ENCODE results near the gene CCDC92. TPM values are rescaled to one million over a fixed set of nuclear protein-coding genes. Genes with fewer than 3 reads are reported as not detected.

CCDC92 gene
- total RNA-seq, 1 donor from 2014 or later: 55.1 TPM

- H3K9me3 Mint-ChIP-seq: no peaks in the 10 kb centered on the region
- no peak overlapping the region for H3K4me3 Mint-ChIP-seq
- H3K36me3 Mint-ChIP-seq: no peaks in the 10 kb centered on the region
- no peak for DNase-seq (ENCODE audit: low spot score in 2 of 2, unreplicated experiment in 2 of 2)
- no peak overlapping the region for H3K27ac Mint-ChIP-seq
- H3K27me3 Mint-ChIP-seq (ENCODE audit: low read depth): peaks cover 46% of the 10 kb centered on the region
- no peaks in the 10 kb centered on the region for H3K4me1 Mint-ChIP-seq
- TF ChIP-seq, protein P1, sequence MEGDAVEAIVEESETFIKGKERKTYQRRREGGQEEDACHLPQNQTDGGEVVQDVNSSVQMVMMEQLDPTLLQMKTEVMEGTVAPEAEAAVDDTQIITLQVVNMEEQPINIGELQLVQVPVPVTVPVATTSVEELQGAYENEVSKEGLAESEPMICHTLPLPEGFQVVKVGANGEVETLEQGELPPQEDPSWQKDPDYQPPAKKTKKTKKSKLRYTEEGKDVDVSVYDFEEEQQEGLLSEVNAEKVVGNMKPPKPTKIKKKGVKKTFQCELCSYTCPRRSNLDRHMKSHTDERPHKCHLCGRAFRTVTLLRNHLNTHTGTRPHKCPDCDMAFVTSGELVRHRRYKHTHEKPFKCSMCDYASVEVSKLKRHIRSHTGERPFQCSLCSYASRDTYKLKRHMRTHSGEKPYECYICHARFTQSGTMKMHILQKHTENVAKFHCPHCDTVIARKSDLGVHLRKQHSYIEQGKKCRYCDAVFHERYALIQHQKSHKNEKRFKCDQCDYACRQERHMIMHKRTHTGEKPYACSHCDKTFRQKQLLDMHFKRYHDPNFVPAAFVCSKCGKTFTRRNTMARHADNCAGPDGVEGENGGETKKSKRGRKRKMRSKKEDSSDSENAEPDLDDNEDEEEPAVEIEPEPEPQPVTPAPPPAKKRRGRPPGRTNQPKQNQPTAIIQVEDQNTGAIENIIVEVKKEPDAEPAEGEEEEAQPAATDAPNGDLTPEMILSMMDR (IDR thresholded peaks at IDR 0.05; ENCODE audit: unreplicated experiment): no peak
These were observed 81.0 kb downstream of the CCDC92 start for GRCh38 chr12:123891516-123892179.

DNA sequence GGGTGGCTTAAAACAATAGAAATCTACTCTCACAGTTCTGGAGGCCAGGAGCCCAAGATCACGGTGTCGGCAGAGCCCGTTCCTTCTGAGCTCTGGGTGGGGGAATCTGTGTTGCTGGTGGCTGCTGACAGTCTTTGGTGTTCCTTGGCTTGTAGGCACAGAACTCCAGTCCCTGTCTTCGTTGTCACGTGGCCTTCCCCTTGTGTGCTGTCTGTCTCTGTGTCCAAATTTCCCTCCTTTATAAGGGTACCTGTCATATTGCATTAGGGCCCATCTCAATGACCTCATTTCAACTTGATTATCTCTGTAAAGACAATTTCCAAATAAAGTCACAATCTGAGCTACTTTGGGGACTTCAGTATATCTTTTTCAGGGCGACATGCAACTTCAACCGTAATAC is 81.6 kb downstream of the CCDC92 start:
- no peak overlapping the region for H3K4me3 Mint-ChIP-seq
- H3K9me3 Mint-ChIP-seq: no peaks in the 10 kb centered on the region
- no peaks in the 10 kb centered on the region for H3K36me3 Mint-ChIP-seq
- TF ChIP-seq, protein P1 (IDR thresholded peaks at IDR 0.05; ENCODE audit: unreplicated experiment): no peak
- peaks cover 52% of the 10 kb centered on the region for H3K27me3 Mint-ChIP-seq (ENCODE audit: low read depth)
- no peak for DNase-seq (ENCODE audit: low spot score in 2 of 2, unreplicated experiment in 2 of 2)
- H3K27ac Mint-ChIP-seq: no peak overlapping the region
- H3K4me1 Mint-ChIP-seq: no peaks in the 10 kb centered on the region

GRCh38 chr12:123890536-123890902 is 82.1 kb downstream of the CCDC92 start:
- no peak overlapping the region for H3K27ac Mint-ChIP-seq
- H3K27me3 Mint-ChIP-seq (ENCODE audit: low read depth): peaks cover 54% of the 10 kb centered on the region
- TF ChIP-seq, protein P1 (IDR thresholded peaks at IDR 0.05; ENCODE audit: unreplicated experiment): no peak
- H3K4me1 Mint-ChIP-seq: no peaks in the 10 kb centered on the region
- no peak overlapping the region for H3K4me3 Mint-ChIP-seq
- DNase-seq (ENCODE audit: low spot score in 2 of 2, unreplicated experiment in 2 of 2): no peak
- peaks cover under 1% of the 10 kb centered on the region for H3K9me3 Mint-ChIP-seq
- H3K36me3 Mint-ChIP-seq: no peaks in the 10 kb centered on the region

- DNase-seq (ENCODE audit: low spot score in 2 of 2, unreplicated experiment in 2 of 2): no peak
- Mint-ChIP-seq H3K4me3 (no peak overlapping the region), H3K4me1 (no peaks in the 10 kb centered on the region), H3K27ac (no peak overlapping the region), H3K27me3 (ENCODE audit: low read depth) (peaks cover 59% of the 10 kb centered on the region), H3K36me3 (no peaks in the 10 kb centered on the region), H3K9me3 (peaks cover 4% of the 10 kb centered on the region)
- TF ChIP-seq, protein P1 (IDR thresholded peaks at IDR 0.05; ENCODE audit: unreplicated experiment): no peak
These were observed 82.6 kb downstream of the CCDC92 start for GRCh38 chr12:123889848-123890535.

DNA sequence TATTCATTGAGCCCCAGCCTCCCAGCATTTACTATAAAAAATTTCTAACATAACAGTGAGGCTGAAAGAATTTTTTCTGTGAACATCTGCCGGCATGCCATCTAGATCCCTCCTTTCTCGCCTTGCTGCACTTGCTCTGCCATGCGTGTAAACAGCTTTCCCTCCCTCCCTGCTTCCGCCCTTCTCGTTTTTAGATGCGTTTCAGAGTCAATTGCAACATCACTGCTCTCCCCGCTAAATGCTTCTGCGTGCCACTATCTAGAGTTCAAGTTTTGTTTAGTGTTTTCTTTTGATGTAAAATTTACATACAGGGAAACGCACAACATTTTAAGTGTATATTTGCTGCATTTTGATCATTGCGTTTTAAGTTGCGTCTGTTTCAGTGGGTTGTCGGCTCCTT is 83.6 kb downstream of the CCDC92 start:
- DNase-seq (ENCODE audit: low spot score in 2 of 2, unreplicated experiment in 2 of 2): no peak
- no peak overlapping the region for H3K27ac Mint-ChIP-seq
- H3K4me3 Mint-ChIP-seq: no peak overlapping the region
- no peaks in the 10 kb centered on the region for H3K4me1 Mint-ChIP-seq
- H3K27me3 Mint-ChIP-seq (ENCODE audit: low read depth): peaks cover 67% of the 10 kb centered on the region
- H3K36me3 Mint-ChIP-seq: no peaks in the 10 kb centered on the region
- TF ChIP-seq, protein P1 (IDR thresholded peaks at IDR 0.05; ENCODE audit: unreplicated experiment): no peak
- peaks cover 4% of the 10 kb centered on the region for H3K9me3 Mint-ChIP-seq
